ENCODE results near the gene PARK7.

Gene PARK7

GRCh38 chr1:7995437-7995836, 33.9 kb downstream of the PARK7 start:
- no peak for DNase-seq (ENCODE audit: low spot score)
- TF ChIP-seq, protein P1, sequence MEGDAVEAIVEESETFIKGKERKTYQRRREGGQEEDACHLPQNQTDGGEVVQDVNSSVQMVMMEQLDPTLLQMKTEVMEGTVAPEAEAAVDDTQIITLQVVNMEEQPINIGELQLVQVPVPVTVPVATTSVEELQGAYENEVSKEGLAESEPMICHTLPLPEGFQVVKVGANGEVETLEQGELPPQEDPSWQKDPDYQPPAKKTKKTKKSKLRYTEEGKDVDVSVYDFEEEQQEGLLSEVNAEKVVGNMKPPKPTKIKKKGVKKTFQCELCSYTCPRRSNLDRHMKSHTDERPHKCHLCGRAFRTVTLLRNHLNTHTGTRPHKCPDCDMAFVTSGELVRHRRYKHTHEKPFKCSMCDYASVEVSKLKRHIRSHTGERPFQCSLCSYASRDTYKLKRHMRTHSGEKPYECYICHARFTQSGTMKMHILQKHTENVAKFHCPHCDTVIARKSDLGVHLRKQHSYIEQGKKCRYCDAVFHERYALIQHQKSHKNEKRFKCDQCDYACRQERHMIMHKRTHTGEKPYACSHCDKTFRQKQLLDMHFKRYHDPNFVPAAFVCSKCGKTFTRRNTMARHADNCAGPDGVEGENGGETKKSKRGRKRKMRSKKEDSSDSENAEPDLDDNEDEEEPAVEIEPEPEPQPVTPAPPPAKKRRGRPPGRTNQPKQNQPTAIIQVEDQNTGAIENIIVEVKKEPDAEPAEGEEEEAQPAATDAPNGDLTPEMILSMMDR (IDR thresholded peaks at IDR 0.05; ENCODE audit: extremely low read depth, insufficient read depth, missing control alignments): no peak
- in situ Hi-C loops (cut with MboI; ENCODE audit: low pct_unique_long_range_greater_than_20kb, low sequenced_read_pairs, unreplicated experiment): no loop called here

GRCh38 chr1:8002329-8002910, 40.9 kb downstream of the PARK7 start:
- no peak for DNase-seq (ENCODE audit: low spot score)
- in situ Hi-C loops (cut with MboI; ENCODE audit: low pct_unique_long_range_greater_than_20kb, low sequenced_read_pairs, unreplicated experiment): no loop called here
- TF ChIP-seq, protein P1 (IDR thresholded peaks at IDR 0.05; ENCODE audit: extremely low read depth, insufficient read depth, missing control alignments): no peak

GRCh38 chr1:8002921-8003320, 41.4 kb downstream of the PARK7 start:
- no peak for DNase-seq (ENCODE audit: low spot score)

GRCh38 chr1:8003438-8004112, 42.1 kb downstream of the PARK7 start:
- DNase-seq (ENCODE audit: low spot score): no peak
- TF ChIP-seq, protein P1 (IDR thresholded peaks at IDR 0.05; ENCODE audit: extremely low read depth, insufficient read depth, missing control alignments): no peak
- in situ Hi-C loops (cut with MboI; ENCODE audit: low pct_unique_long_range_greater_than_20kb, low sequenced_read_pairs, unreplicated experiment): no loop called here

More at GRCh38 chr1:8002921-8003320, 41.4 kb downstream of the PARK7 start:
- TF ChIP-seq, protein P1 (IDR thresholded peaks at IDR 0.05; ENCODE audit: extremely low read depth, insufficient read depth, missing control alignments): no peak
- in situ Hi-C loops (cut with MboI; ENCODE audit: low pct_unique_long_range_greater_than_20kb, low sequenced_read_pairs, unreplicated experiment): no loop called here

DNA sequence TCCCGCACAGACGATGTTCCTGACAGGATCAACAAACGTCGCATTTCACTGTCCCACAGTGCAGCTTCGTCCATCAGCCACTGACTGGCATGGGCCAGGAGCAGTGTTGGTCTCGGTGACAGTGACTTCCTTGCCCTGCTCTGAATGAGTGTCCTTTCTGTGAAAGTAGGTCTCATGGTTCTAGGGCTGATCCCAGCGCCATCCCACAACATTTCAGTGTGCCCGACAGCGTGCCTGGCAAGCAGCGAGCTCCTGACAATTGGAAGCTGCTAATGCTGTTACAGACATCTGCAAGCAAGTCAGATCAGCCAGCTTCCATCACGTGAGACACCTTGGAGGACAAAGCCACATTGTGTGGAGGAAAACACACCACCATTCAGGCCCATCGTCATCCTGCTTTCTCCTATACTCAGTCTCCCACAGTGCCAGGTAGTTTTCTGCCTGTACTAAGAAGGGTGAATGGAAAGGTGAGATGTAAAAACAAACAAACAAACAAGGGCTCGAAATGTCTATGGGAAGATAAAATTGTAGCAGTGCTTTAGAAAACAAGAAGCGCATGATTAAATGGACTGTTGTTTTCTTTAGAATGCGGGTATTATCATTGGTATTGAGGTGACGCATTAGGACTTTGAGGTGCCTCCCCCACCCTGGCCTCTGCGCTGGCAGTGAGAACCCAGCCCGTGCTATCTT, 42.7 kb downstream of the PARK7 start:
- no peak for DNase-seq (ENCODE audit: low spot score)
- in situ Hi-C loops (cut with MboI; ENCODE audit: low pct_unique_long_range_greater_than_20kb, low sequenced_read_pairs, unreplicated experiment): no loop called here
- TF ChIP-seq, protein P1 (IDR thresholded peaks at IDR 0.05; ENCODE audit: extremely low read depth, insufficient read depth, missing control alignments): no peak

GRCh38 chr1:8004803-8005573, 43.5 kb downstream of the PARK7 start:
- TF ChIP-seq, protein P1 (IDR thresholded peaks at IDR 0.05; ENCODE audit: extremely low read depth, insufficient read depth, missing control alignments): no peak
- in situ Hi-C loops (cut with MboI; ENCODE audit: low pct_unique_long_range_greater_than_20kb, low sequenced_read_pairs, unreplicated experiment): no loop called here
- no peak for DNase-seq (ENCODE audit: low spot score)

All from GM13977 (cell line).